Stomach (tissue), 4 donors: ENCODE measurements around the gene RASA3.

ENCODE experiments used
- CTCF ChIP-seq, 7 experiments: fragments of 450-650 bp in 4 of 7; fragments of 200-600 bp in 3 of 7; sonication (generic) in 3 of 7; IDR thresholded peaks; one replicate each; pipeline ENCODE4 v1.5.1; 2016 to 2019; ENCODE audit warnings: antibody characterized with exemption in 7 of 7, control low read depth in 2 of 7, mild to moderate bottlenecking in 1 of 7
- EP300 ChIP-seq: sonication (generic); formaldehyde crosslinking; IDR thresholded peaks from one replicate; pipeline ENCODE4 v1.6.1; 2017; ENCODE audit warnings: antibody characterized with exemption
- POLR2A ChIP-seq, 4 donors: fragments of 450-650 bp; IDR thresholded peaks; one replicate each; pipeline ENCODE4 v1.6.1; 2016; ENCODE audit warnings: antibody characterized with exemption in 4 of 4, control low read depth in 2 of 4, mild to moderate bottlenecking in 1 of 4, moderate library complexity in 1 of 4

- TF ChIP-seq EP300 (no peak), CTCF (IDR thresholded peaks at IDR 0.05) (no peak), POLR2A (IDR thresholded peaks at IDR 0.05) (no peak)
Measured at GRCh38 chr13:114066956-114067355, 65.5 kb downstream of the RASA3 start.
